HG03095 (cell line): ENCODE results near the gene OR13C5.

ENCODE experiments used
- ATAC-seq: cut with Tn5 transposase; IDR thresholded peaks from one replicate; pipeline ENCODE4 v1.9.1; 2021; ENCODE audit warnings: moderate library complexity; ENCODE audit not compliant: unreplicated experiment

OR13C5 gene

GRCh38 chr9:104555521-104555920, 43.7 kb downstream of the OR13C5 start:
- ATAC-seq, result no peak

- no peak for ATAC-seq
Measured at GRCh38 chr9:104553261-104553660, 46.0 kb downstream of the OR13C5 start.
